CD1c-positive myeloid dendritic cell (primary cell): ENCODE data around the gene GADL1.

Source experiments
- DNase-seq: peaks from one replicate; pipeline ENCODE4 v3.0.0-alpha.2; 2016; ENCODE audit errors: extremely low spot score

Gene GADL1

GRCh38 chr3:30894521-30895251, at the start of gene GADL1:
Gene GADL1 (minus strand): TSS chr3:30894661. CDS start chr3:30894614, 47 bp downstream.
- DNase-seq, result no peak

- DNase-seq, result no peak
Observed at GRCh38 chr3:30944124-30944523, 49.7 kb upstream of the GADL1 start.

GRCh38 chr3:30943206-30943605, 48.7 kb upstream of the GADL1 start:
- no peak for DNase-seq

GRCh38 chr3:30941342-30941741, 46.9 kb upstream of the GADL1 start:
- DNase-seq, result no peak

GRCh38 chr3:30940740-30941139, 46.3 kb upstream of the GADL1 start:
- DNase-seq, result no peak

- peak; percentile 25 for DNase-seq
Observed at GRCh38 chr3:30934208-30934550, 39.7 kb upstream of the GADL1 start.

GRCh38 chr3:30933478-30934207, 39.2 kb upstream of the GADL1 start:
- no peak for DNase-seq

- DNase-seq, result no peak
Observed at GRCh38 chr3:30932513-30933098, 38.1 kb upstream of the GADL1 start.

- DNase-seq, result no peak
Observed at GRCh38 chr3:30924763-30925162, 30.3 kb upstream of the GADL1 start.

GRCh38 chr3:30919564-30919963, 25.1 kb upstream of the GADL1 start:
- DNase-seq, result no peak

GRCh38 chr3:30918761-30919160, 24.3 kb upstream of the GADL1 start:
- DNase-seq, result no peak

GRCh38 chr3:30915782-30916181, 21.3 kb upstream of the GADL1 start:
- no peak for DNase-seq

- no peak for DNase-seq
Observed at GRCh38 chr3:30914696-30915095, 20.2 kb upstream of the GADL1 start.

- no peak for DNase-seq
Observed at GRCh38 chr3:30913176-30913575, 18.7 kb upstream of the GADL1 start.

GRCh38 chr3:30912301-30912700, 17.8 kb upstream of the GADL1 start:
- no peak for DNase-seq

GRCh38 chr3:30908456-30909037, 14.1 kb upstream of the GADL1 start:
- no peak for DNase-seq

GRCh38 chr3:30904996-30905395, 10.5 kb upstream of the GADL1 start:
- DNase-seq, result no peak

GRCh38 chr3:30895329-30895728, 868 bp upstream of the GADL1 start:
- DNase-seq, result no peak

- no peak for DNase-seq
Observed at GRCh38 chr3:30893678-30894325, 659 bp downstream of the GADL1 start.

- no peak for DNase-seq
Observed at GRCh38 chr3:30890907-30891306, 3.6 kb downstream of the GADL1 start.

GRCh38 chr3:30886888-30887287, 7.6 kb downstream of the GADL1 start:
- no peak for DNase-seq

- DNase-seq, result no peak
Observed at GRCh38 chr3:30878862-30879261, 15.6 kb downstream of the GADL1 start.
